Measurements from ENCODE around the gene PCMT1.

Gene PCMT1

GRCh38 chr6:149859938-149860337, 110.4 kb downstream of the PCMT1 start:
- peaks cover 27 to 32% of the 10 kb centered on the region in 2 donors for H3K27me3 Mint-ChIP-seq
- no peak overlapping the region for H3K27ac Mint-ChIP-seq
- ATAC-seq (replicated peaks) (no peak), DNase-seq (no peak)
- H3K4me3 Mint-ChIP-seq: no peak overlapping the region
- H3K4me1 Mint-ChIP-seq: peaks cover 5 to 6% of the 10 kb centered on the region in 2 donors
- no peaks in the 10 kb centered on the region for H3K36me3 Mint-ChIP-seq
- no peaks in the 10 kb centered on the region for H3K9me3 Mint-ChIP-seq

GRCh38 chr6:149860513-149860833, 110.9 kb downstream of the PCMT1 start:
- DNase-seq (no peak), ATAC-seq (replicated peaks) (no peak)
- Mint-ChIP-seq H3K27ac (peak overlapping the region; percentile 25), H3K9me3 (no peaks in the 10 kb centered on the region), H3K27me3 (peaks cover 27 to 32% of the 10 kb centered on the region in 2 donors), H3K4me3 (no peak overlapping the region), H3K4me1 (peaks cover 5 to 6% of the 10 kb centered on the region in 2 donors), H3K36me3 (no peaks in the 10 kb centered on the region)
